Stimulated activated effector memory CD8-positive, alpha-beta T cell treated with anti-CD3 and anti-CD28 coated beads, Interleukin-12 subunit alpha, Interleukin-12 subunit beta, amount 100 ng/mL, for 72 hours (primary cell): ENCODE measurements around the gene CBLN1.

Source experiments
- ATAC-seq: fragments of 150-1000 bp; cut with Tn5 transposase; 2 replicates; pipeline ENCODE4 v1.10.0; 2021
- DNase-seq, 2 donors: peaks; one replicate each; pipeline ENCODE4 v3.0.0; 2021 to 2022; ENCODE audit warnings: low spot score in 2 of 2
- H3K27ac Mint-ChIP-seq: one replicate; pipeline ENCODE4 v1.8.0; 2022; ENCODE audit warnings: mild to moderate bottlenecking, mixed read lengths
- H3K36me3 Mint-ChIP-seq: one replicate; pipeline ENCODE4 v1.8.0; 2022; ENCODE audit warnings: mild to moderate bottlenecking, mixed read lengths
- H3K4me1 Mint-ChIP-seq: one replicate; pipeline ENCODE4 v1.8.0; 2022; ENCODE audit warnings: mixed read lengths
- H3K4me3 Mint-ChIP-seq: one replicate; pipeline ENCODE4 v1.8.0; 2022; ENCODE audit warnings: mild to moderate bottlenecking, mixed read lengths
- H3K9me3 Mint-ChIP-seq: one replicate; pipeline ENCODE4 v1.8.0; 2022; ENCODE audit warnings: mixed read lengths

Gene CBLN1

GRCh38 chr16:49281843-49282642 lies 405 bp upstream of the CBLN1 start:
- H3K36me3 Mint-ChIP-seq = no peaks in the 10 kb centered on the region
- peak; percentile 11 to 72 for DNase-seq
- peaks cover 2% of the 10 kb centered on the region for H3K9me3 Mint-ChIP-seq
- peak overlapping the region; percentile 50 for H3K4me3 Mint-ChIP-seq
- H3K27ac Mint-ChIP-seq = no peak overlapping the region
- peak; percentile 78 for ATAC-seq
- peaks cover 6% of the 10 kb centered on the region for H3K4me1 Mint-ChIP-seq

- peaks cover 2% of the 10 kb centered on the region for H3K9me3 Mint-ChIP-seq
- ATAC-seq (no peak), DNase-seq (no peak)
- H3K36me3 Mint-ChIP-seq = no peaks in the 10 kb centered on the region
- no peak overlapping the region for H3K4me3 Mint-ChIP-seq
- no peak overlapping the region for H3K27ac Mint-ChIP-seq
- peaks cover 6% of the 10 kb centered on the region for H3K4me1 Mint-ChIP-seq
Observed at GRCh38 chr16:49280841-49281371, 732 bp downstream of the CBLN1 start.

- no peaks in the 10 kb centered on the region for H3K36me3 Mint-ChIP-seq
- DNase-seq = no peak
- H3K4me1 Mint-ChIP-seq = peaks cover 6% of the 10 kb centered on the region
- H3K27ac Mint-ChIP-seq = no peak overlapping the region
- no peak overlapping the region for H3K4me3 Mint-ChIP-seq
- peaks cover 2% of the 10 kb centered on the region for H3K9me3 Mint-ChIP-seq
- ATAC-seq = no peak
Observed at GRCh38 chr16:49280105-49280741, 1.4 kb downstream of the CBLN1 start.

- ATAC-seq (no peak), DNase-seq (no peak)
- Mint-ChIP-seq H3K27ac (no peak overlapping the region), H3K4me1 (peaks cover 6% of the 10 kb centered on the region), H3K36me3 (no peaks in the 10 kb centered on the region), H3K9me3 (peaks cover 2% of the 10 kb centered on the region), H3K4me3 (no peak overlapping the region)
Observed at GRCh38 chr16:49278944-49279725, 2.5 kb downstream of the CBLN1 start.

GRCh38 chr16:49278567-49278827 lies 3.1 kb downstream of the CBLN1 start:
- Mint-ChIP-seq H3K4me3 (no peak overlapping the region), H3K36me3 (no peaks in the 10 kb centered on the region), H3K4me1 (peaks cover 6% of the 10 kb centered on the region), H3K27ac (no peak overlapping the region), H3K9me3 (peaks cover 2% of the 10 kb centered on the region)
- DNase-seq (no peak), ATAC-seq (no peak)

GRCh38 chr16:49277766-49278566 lies 3.7 kb downstream of the CBLN1 start:
- no peaks in the 10 kb centered on the region for H3K36me3 Mint-ChIP-seq
- H3K9me3 Mint-ChIP-seq = peaks cover 2% of the 10 kb centered on the region
- no peak overlapping the region for H3K27ac Mint-ChIP-seq
- peaks cover 6% of the 10 kb centered on the region for H3K4me1 Mint-ChIP-seq
- ATAC-seq (no peak), DNase-seq (no peak)
- no peak overlapping the region for H3K4me3 Mint-ChIP-seq

GRCh38 chr16:49277386-49277742 lies 4.3 kb downstream of the CBLN1 start:
- no peaks in the 10 kb centered on the region for H3K36me3 Mint-ChIP-seq
- H3K9me3 Mint-ChIP-seq = no peaks in the 10 kb centered on the region
- H3K4me1 Mint-ChIP-seq = peaks cover 1% of the 10 kb centered on the region
- no peak overlapping the region for H3K27ac Mint-ChIP-seq
- no peak overlapping the region for H3K4me3 Mint-ChIP-seq
- DNase-seq = no peak
- no peak for ATAC-seq

GRCh38 chr16:49276646-49277385 lies 4.8 kb downstream of the CBLN1 start:
- Mint-ChIP-seq H3K4me3 (no peak overlapping the region), H3K36me3 (no peaks in the 10 kb centered on the region), H3K4me1 (no peaks in the 10 kb centered on the region), H3K27ac (no peak overlapping the region), H3K9me3 (no peaks in the 10 kb centered on the region)
- ATAC-seq (no peak), DNase-seq (no peak)

GRCh38 chr16:49275870-49276269 lies 5.8 kb downstream of the CBLN1 start:
- H3K9me3 Mint-ChIP-seq = no peaks in the 10 kb centered on the region
- no peak overlapping the region for H3K4me3 Mint-ChIP-seq
- H3K4me1 Mint-ChIP-seq = no peaks in the 10 kb centered on the region

GRCh38 chr16:49275050-49275730 lies 6.4 kb downstream of the CBLN1 start:
- H3K4me1 Mint-ChIP-seq = no peaks in the 10 kb centered on the region
- H3K9me3 Mint-ChIP-seq = no peaks in the 10 kb centered on the region
- H3K4me3 Mint-ChIP-seq = no peak overlapping the region
- DNase-seq = no peak
- H3K36me3 Mint-ChIP-seq = no peaks in the 10 kb centered on the region
- ATAC-seq = no peak
- no peak overlapping the region for H3K27ac Mint-ChIP-seq

More at GRCh38 chr16:49275870-49276269, 5.8 kb downstream of the CBLN1 start:
- Mint-ChIP-seq H3K36me3 (no peaks in the 10 kb centered on the region), H3K27ac (no peak overlapping the region)
- no peak for DNase-seq
- ATAC-seq = peak; percentile 19

- no peaks in the 10 kb centered on the region for H3K36me3 Mint-ChIP-seq
- H3K4me3 Mint-ChIP-seq = no peak overlapping the region
- no peaks in the 10 kb centered on the region for H3K9me3 Mint-ChIP-seq
- ATAC-seq (no peak), DNase-seq (no peak)
- no peaks in the 10 kb centered on the region for H3K4me1 Mint-ChIP-seq
- H3K27ac Mint-ChIP-seq = no peak overlapping the region
Observed at GRCh38 chr16:49274591-49274990, 7.0 kb downstream of the CBLN1 start.

GRCh38 chr16:49273771-49274170 lies 7.9 kb downstream of the CBLN1 start:
- Mint-ChIP-seq H3K4me3 (no peak overlapping the region), H3K36me3 (no peaks in the 10 kb centered on the region), H3K9me3 (no peaks in the 10 kb centered on the region), H3K27ac (no peak overlapping the region), H3K4me1 (no peaks in the 10 kb centered on the region)
- ATAC-seq = no peak
- DNase-seq = no peak

GRCh38 chr16:49271363-49271762 lies 10.3 kb downstream of the CBLN1 start:
- Mint-ChIP-seq H3K9me3 (no peaks in the 10 kb centered on the region), H3K4me1 (no peaks in the 10 kb centered on the region), H3K4me3 (no peak overlapping the region), H3K36me3 (no peaks in the 10 kb centered on the region), H3K27ac (no peak overlapping the region)
- ATAC-seq (no peak), DNase-seq (no peak)

- Mint-ChIP-seq H3K9me3 (no peaks in the 10 kb centered on the region), H3K27ac (no peak overlapping the region), H3K4me1 (no peaks in the 10 kb centered on the region), H3K4me3 (no peak overlapping the region), H3K36me3 (no peaks in the 10 kb centered on the region)
- no peak for ATAC-seq
- no peak for DNase-seq
Observed at GRCh38 chr16:49269201-49269600, 12.4 kb downstream of the CBLN1 start.
